Ascending aorta (tissue), 2 donors: ENCODE measurements around the gene LAMTOR5. TPM values are rescaled to one million over a fixed set of nuclear protein-coding genes. Genes with fewer than 3 reads are reported as not detected.
"Not testable (repeated sequence)": the region's sequence is repeated elsewhere in the genome, so short reads cannot be mapped to it uniquely, and the experiment has no call there.

Experiments used
- DNase-seq, 2 donors: peaks; one replicate each; pipeline ENCODE4 v3.0.0-alpha.2; 2019; ENCODE audit warnings: low spot score in 2 of 2
- H3K27ac ChIP-seq, 2 donors: fragments of 200-600 bp; sonication (generic); one replicate each; pipeline ENCODE4 v1.5.1; 2016 to 2017; ENCODE audit warnings: mild to moderate bottlenecking in 1 of 2
- H3K27me3 ChIP-seq: fragments of 200-600 bp; sonication (generic); one replicate; pipeline ENCODE4 v1.5.1; 2017
- H3K36me3 ChIP-seq, 2 donors: fragments of 200-600 bp; sonication (generic); one replicate each; pipeline ENCODE4 v1.5.1; 2016
- H3K4me1 ChIP-seq, 2 donors: fragments of 200-600 bp; sonication (generic); one replicate each; pipeline ENCODE4 v1.5.1; 2016 to 2017; ENCODE audit warnings: mild to moderate bottlenecking in 1 of 2
- H3K4me3 ChIP-seq, 2 donors: fragments of 200-600 bp; sonication (generic); one replicate each; pipeline ENCODE4 v1.5.1; 2016 to 2017; ENCODE audit warnings: mild to moderate bottlenecking in 1 of 2
- H3K9me3 ChIP-seq, 2 donors: fragments of 200-600 bp; sonication (generic); one replicate each; pipeline ENCODE4 v1.5.1; 2016
- CTCF ChIP-seq, 3 experiments: fragments of 200-600 bp in 2 of 3; fragments of 450-650 bp in 1 of 3; sonication (generic) in 2 of 3; IDR thresholded peaks; one replicate each; pipeline ENCODE4 v1.5.1; 2016 to 2019; ENCODE audit warnings: antibody characterized with exemption in 3 of 3, mild to moderate bottlenecking in 1 of 3, moderate library complexity in 1 of 3
- intact Hi-C: fragments of 100-400 bp; cut with DNase I; formaldehyde crosslinking; loops from one replicate; pipeline ENCODE4 v1.15.1; 2023
- total RNA-seq: library from RNA; depleted of rRNA; stranded (reverse); fragments of >200 nt; gene quantifications from one replicate; pipeline ENCODE4 v1.1.0, GENCODE V29; 2016

Gene LAMTOR5
- total RNA-seq, 1 donor from 2014 or later: 21.7 TPM

GRCh38 chr1:110418729-110419128 lies 11.2 kb upstream of the LAMTOR5 start:
- H3K4me1 ChIP-seq: no peaks in the 10 kb centered on the region
- H3K4me3 ChIP-seq: no peak overlapping the region
- no peak for TF ChIP-seq CTCF (IDR thresholded peaks at IDR 0.05)
- H3K9me3 ChIP-seq: no peaks in the 10 kb centered on the region
- no peak overlapping the region for H3K27ac ChIP-seq
- no peaks in the 10 kb centered on the region for H3K27me3 ChIP-seq
- no peaks in the 10 kb centered on the region for H3K36me3 ChIP-seq
- DNase-seq: no peak
- intact Hi-C loops: no loop called here

DNA sequence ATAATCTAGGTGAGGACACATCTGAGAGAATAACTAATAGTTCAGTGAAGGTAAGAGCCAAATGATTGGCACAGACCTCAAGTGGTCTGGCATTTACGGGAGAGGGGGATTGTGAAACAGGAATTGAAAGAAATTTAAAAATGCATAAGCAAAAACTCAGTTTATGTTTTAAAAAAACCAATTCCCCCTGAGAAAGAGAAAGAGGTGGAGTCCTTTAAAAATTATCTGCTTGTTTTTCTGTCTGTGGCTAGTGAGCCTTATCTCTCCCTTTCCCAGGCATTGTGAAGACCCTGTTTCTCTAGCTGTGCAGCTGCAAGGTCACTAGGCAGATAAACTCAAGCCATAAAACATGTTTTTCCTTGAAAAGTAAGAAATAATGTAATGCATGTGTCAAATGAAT lies 5.6 kb upstream of the LAMTOR5 start:
- H3K4me1 ChIP-seq, intact Hi-C loops, H3K4me3 ChIP-seq, H3K27me3 ChIP-seq, H3K36me3 ChIP-seq, H3K9me3 ChIP-seq, H3K27ac ChIP-seq, DNase-seq: not testable (repeated sequence)

GRCh38 chr1:110412576-110412975 lies 5.1 kb upstream of the LAMTOR5 start:
- H3K4me3 ChIP-seq: no peak overlapping the region
- H3K4me1 ChIP-seq: peaks cover 3 to 7% of the 10 kb centered on the region in 2 donors
- no peaks in the 10 kb centered on the region for H3K9me3 ChIP-seq
- peak in 1 of 2 donors; percentile 80 for DNase-seq
- no peaks in the 10 kb centered on the region for H3K36me3 ChIP-seq
- H3K27me3 ChIP-seq: no peaks in the 10 kb centered on the region
- intact Hi-C loops: loop anchor here (1.0 kb wide), 1 partner anchor 48 kb away; no protein-coding TSS in a partner anchor
- peak; percentile 47 to 72 (median 55) for TF ChIP-seq CTCF (IDR thresholded peaks at IDR 0.05)
- no peak overlapping the region for H3K27ac ChIP-seq

DNA sequence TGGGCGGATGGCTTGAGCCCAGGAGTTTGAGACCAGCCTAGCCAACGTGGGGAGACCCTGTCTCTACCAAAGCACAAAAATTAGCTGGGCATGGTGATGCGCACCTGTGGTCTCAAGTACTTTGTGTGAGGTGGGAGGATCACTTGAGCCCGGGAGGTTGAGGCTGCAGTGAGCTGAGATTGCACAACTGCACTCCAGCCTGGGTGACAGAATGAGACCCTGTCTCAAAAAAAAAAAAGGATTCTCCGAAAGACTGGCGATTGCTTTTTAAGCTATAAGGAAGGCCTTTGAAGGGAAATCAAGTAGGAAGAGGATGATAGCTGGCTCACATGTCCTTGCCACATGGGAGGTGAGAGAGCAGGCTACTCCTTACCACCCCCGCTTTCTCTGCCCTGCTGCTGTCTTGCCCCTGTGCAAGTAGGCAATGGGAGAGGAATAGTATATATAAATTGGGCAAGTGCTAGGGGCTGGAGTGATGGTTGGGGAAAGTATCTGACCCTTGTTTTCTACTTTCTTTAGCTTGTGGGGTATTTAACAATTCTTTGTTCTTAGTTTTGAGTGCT lies 3.8 kb upstream of the LAMTOR5 start:
- no peak for TF ChIP-seq CTCF (IDR thresholded peaks at IDR 0.05)
- no peaks in the 10 kb centered on the region for H3K36me3 ChIP-seq
- intact Hi-C loops: no loop called here

DNA sequence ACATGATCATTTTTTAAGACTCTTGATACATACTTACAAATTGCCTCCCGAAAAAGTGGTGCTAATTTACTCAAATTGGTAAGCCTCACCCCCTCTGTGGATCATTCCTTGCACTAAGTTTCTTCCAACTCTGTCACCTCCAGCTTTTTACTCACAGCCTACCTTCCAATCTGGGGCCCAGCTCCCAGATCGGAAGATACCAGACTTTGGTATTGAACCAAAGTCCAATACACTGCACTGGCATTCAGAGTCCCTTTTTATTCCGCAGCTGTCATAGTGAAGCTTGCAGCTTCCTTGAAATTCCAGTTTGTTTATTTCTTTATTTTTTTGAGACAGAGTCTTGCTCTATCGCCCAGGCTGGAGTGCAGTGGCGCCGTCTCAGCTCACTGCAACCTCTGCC lies 1.8 kb upstream of the LAMTOR5 start:
- no peaks in the 10 kb centered on the region for H3K9me3 ChIP-seq
- H3K27me3 ChIP-seq: no peaks in the 10 kb centered on the region
- peaks cover 9 to 16% of the 10 kb centered on the region in 2 donors for H3K4me1 ChIP-seq
- H3K36me3 ChIP-seq: peaks cover 3 to 13% of the 10 kb centered on the region in 2 donors
- no peak overlapping the region for H3K4me3 ChIP-seq
- intact Hi-C loops: no loop called here
- no peak for DNase-seq
- no peak overlapping the region for H3K27ac ChIP-seq
- TF ChIP-seq CTCF (IDR thresholded peaks at IDR 0.05): no peak

More for the DNA sequence above, 3.8 kb upstream of the LAMTOR5 start:
- H3K4me1 ChIP-seq: peaks cover 7 to 8% of the 10 kb centered on the region in 2 donors
- no peak overlapping the region for H3K27ac ChIP-seq
- H3K27me3 ChIP-seq: no peaks in the 10 kb centered on the region
- DNase-seq: no peak
- H3K4me3 ChIP-seq: no peak overlapping the region
- H3K9me3 ChIP-seq: no peaks in the 10 kb centered on the region

DNA sequence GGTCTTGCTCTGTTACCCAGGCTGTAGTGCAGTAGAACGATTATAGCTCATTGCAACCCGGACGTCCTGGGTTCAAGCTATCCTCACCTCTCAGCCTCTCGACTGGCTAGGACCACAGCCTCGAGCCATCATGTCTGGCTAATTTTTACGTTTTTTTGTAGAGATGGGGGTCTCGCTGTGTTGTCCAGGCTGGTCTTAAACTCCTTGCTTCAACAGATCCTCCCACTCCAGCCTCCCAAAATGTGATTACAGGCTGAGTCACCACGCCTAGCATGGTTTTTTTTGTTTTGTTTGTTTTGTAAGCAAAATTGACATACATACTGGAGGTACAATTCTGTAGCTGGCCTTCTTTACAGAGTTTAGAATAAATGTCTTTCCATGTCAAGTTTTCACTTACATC lies 994 bp upstream of the LAMTOR5 start:
- intact Hi-C loops: no loop called here
- Histone ChIP-seq H3K36me3 (peaks cover 10 to 22% of the 10 kb centered on the region in 2 donors), H3K9me3 (no peaks in the 10 kb centered on the region), H3K27ac (peak overlapping the region; percentile 93 to 96), H3K4me1 (peaks cover 9 to 16% of the 10 kb centered on the region in 2 donors), H3K4me3 (peak overlapping the region; percentile 81 to 93), H3K27me3 (no peaks in the 10 kb centered on the region)
- no peak for TF ChIP-seq CTCF (IDR thresholded peaks at IDR 0.05)
- DNase-seq: no peak

- peak overlapping the region; percentile 81 to 93 for H3K4me3 ChIP-seq
- peaks cover 9 to 16% of the 10 kb centered on the region in 2 donors for H3K4me1 ChIP-seq
- H3K9me3 ChIP-seq, intact Hi-C loops, H3K27me3 ChIP-seq, DNase-seq: not testable (repeated sequence)
- peaks cover 31 to 43% of the 10 kb centered on the region in 2 donors for H3K36me3 ChIP-seq
- H3K27ac ChIP-seq: peak overlapping the region in 1 of 2 donors; percentile 96
These were observed 1.1 kb downstream of the LAMTOR5 start for GRCh38 chr1:110406407-110406806.
